C4-2B (cell line): ENCODE results near the gene ABT1.
"Not testable (repeated sequence)": the region's sequence is repeated elsewhere in the genome, so short reads cannot be mapped to it uniquely, and the experiment has no call there.

Source experiments
- H3K27ac ChIP-seq: fragments of 450-650 bp; 2 replicates; pipeline ENCODE4 v1.5.1; 2017
- ZFX ChIP-seq: fragments of 450-650 bp; IDR thresholded peaks from 2 replicates; pipeline ENCODE4 v1.6.1; 2017
- TF ChIP-seq, protein P1 (sequence below): fragments of 450-650 bp; conservative IDR thresholded peaks from 2 replicates; pipeline ENCODE4 v1.5.1; 2017; ENCODE audit warnings: mild to moderate bottlenecking

The ABT1 gene

DNA sequence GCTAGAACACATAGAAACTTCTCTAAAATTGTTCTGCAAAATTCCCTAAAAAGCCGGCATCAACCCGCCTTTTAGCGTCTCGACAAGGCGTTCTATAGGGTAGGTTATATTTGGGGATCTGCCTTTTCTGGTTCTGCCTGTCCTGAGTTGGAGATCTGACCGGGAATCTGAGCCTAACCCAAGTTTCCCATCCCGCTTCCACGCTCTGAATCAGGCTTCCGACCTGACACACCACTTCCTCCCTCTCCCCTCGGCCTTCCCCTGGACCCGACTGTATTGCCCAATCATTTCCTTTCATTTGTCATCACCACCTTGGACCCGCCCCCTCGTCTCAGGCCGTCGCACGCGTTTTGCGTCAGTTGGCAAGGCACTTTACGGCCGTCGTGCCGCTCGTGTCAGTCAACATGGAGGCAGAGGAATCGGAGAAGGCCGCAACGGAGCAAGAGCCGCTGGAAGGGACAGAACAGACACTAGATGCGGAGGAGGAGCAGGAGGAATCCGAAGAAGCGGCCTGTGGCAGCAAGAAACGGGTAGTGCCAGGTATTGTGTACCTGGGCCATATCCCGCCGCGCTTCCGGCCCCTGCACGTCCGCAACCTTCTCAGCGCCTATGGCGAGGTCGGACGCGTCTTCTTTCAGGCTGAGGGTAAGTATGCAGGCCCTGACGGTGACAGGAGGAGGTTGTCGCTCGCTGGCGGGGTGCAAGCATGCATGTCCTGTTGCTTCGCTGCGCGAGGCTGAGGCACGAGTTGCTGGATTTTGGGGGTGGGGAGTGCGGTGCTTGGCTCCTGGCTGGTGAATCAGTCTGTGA is at the start of gene ABT1:
Gene ABT1 (plus strand): TSS at position 375 of the 810 bp plus-strand sequence. CDS start 30 bp downstream, at position 405.
- TF ChIP-seq, protein P1, sequence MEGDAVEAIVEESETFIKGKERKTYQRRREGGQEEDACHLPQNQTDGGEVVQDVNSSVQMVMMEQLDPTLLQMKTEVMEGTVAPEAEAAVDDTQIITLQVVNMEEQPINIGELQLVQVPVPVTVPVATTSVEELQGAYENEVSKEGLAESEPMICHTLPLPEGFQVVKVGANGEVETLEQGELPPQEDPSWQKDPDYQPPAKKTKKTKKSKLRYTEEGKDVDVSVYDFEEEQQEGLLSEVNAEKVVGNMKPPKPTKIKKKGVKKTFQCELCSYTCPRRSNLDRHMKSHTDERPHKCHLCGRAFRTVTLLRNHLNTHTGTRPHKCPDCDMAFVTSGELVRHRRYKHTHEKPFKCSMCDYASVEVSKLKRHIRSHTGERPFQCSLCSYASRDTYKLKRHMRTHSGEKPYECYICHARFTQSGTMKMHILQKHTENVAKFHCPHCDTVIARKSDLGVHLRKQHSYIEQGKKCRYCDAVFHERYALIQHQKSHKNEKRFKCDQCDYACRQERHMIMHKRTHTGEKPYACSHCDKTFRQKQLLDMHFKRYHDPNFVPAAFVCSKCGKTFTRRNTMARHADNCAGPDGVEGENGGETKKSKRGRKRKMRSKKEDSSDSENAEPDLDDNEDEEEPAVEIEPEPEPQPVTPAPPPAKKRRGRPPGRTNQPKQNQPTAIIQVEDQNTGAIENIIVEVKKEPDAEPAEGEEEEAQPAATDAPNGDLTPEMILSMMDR: no peak
- TF ChIP-seq ZFX: peak; percentile 97

DNA sequence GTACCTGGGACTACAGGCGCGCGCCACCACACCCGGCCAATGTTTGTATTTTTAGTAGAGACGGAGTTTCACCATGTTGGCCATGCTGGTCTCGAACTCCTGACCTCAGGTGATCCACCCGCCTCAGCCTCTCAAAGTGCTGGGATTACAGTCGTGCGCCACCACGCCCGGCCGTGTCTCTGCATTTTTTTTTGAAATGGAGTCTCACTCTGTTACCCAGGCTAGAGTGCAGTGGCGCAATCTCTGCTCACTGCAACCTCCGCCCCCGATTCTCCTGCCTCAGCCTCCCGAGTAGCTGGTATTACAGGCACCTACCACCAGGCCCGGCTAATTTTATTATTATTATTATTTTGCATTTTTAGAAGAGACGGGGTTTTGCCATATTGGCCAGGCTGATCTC is 49.4 kb upstream of the ABT1 start:
- not testable (repeated sequence) for H3K27ac ChIP-seq

More for the DNA sequence above, at the start of gene ABT1:
- H3K27ac ChIP-seq: peak within 1 kb of the TSS; percentile 90

DNA sequence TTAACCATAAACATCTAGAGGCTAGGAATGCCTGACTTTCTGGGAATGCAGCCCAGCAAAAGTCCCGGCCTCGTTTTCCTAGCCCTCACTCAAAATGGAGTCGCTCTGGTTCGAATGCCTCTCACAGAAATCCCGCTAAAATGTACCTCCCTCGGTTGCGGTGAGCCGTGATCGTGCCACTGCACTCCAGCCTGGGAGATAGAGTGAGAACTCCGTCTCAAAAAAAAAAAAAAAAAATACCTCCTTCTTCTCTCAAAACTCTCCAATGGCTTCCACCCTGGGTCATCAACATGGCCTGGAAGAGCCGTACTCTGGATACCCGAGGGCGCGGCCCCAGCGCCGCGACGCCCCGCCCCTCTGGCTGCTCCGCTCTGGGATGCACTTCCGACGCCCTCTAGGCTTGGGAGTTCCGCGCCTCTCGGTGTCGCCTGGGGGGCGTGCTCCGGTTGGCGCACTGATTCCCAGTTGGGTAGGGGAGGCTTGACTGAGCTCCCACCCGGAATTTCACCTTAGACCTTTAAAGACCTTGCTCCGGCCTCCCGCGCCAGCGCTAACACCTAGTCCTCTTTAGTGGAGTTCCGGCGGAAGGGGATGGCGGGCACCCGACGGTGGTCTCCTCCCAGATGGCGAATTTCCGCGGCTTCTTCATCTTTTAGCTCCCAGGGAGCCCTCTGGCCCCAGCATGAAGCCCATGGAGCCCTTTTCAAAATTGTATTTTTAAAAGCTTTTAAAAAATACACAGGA is 46.3 kb upstream of the ABT1 start:
- TF ChIP-seq, protein P1: no peak
- no peak for TF ChIP-seq ZFX
- H3K27ac ChIP-seq: no peak overlapping the region

DNA sequence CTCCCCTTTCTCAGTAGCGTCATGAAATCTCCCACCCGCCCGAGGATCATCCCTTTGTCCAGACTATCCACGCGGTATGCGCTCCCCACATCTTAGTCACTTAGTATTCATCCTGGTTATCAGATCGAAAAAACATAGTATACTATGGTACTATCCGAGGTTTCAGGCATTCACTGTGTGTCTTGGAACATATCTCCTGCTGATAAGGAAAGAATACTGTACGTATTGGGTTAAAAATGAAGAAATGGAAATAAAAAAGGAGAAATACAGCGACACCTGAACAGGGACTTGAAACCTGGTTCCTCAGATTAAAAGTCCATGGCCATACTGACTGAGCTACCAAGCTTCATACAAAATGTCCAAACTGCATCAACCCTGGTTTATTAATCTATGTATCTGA is 44.5 kb upstream of the ABT1 start:
- TF ChIP-seq, protein P1: no peak
- no peak for TF ChIP-seq ZFX
- no peak overlapping the region for H3K27ac ChIP-seq

DNA sequence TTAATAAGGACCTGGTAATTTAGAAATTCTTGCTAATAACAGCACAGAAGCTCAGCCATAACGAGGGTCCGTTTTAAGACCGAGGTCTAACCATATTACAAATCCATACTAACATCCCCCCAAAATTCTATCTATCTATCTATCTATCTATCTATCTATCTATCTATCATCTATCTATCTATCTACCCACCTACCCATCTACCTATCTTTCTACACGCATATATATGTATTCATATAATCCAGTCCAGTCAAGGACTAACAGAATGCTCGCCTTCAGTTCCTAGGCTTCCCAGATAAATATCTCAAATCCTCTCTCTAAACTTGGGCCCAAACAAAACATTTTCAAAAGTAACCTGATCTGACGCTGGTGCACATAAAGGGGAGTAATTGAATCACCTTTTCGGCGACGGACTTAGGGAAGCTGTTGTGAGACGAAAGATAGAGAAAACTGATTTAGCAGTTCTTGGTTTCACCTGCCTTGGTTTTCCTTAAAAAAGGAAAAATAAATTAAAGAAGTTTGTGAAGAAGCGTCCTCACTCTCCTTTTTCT is 44.0 kb upstream of the ABT1 start:
- TF ChIP-seq, protein P1: no peak
- TF ChIP-seq ZFX: no peak
- H3K27ac ChIP-seq: no peak overlapping the region

DNA sequence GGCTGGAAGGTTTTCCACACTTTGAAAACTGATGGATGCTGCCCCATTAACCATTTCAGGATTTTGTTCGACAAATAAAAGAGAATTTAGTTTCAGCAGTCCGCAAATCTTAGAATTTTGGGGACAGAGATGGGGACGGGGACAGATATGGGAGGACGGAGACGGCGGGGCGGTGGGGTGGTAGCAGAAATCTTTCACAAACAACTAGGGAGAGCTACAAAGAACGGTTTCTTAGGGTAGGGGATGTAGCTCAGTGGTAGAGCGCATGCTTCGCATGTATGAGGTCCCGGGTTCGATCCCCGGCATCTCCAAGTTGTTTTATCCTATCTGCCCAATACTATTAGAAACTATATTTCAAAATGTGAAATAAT is 43.5 kb upstream of the ABT1 start:
- TF ChIP-seq ZFX: no peak
- TF ChIP-seq, protein P1: no peak
- H3K27ac ChIP-seq: no peak overlapping the region

DNA sequence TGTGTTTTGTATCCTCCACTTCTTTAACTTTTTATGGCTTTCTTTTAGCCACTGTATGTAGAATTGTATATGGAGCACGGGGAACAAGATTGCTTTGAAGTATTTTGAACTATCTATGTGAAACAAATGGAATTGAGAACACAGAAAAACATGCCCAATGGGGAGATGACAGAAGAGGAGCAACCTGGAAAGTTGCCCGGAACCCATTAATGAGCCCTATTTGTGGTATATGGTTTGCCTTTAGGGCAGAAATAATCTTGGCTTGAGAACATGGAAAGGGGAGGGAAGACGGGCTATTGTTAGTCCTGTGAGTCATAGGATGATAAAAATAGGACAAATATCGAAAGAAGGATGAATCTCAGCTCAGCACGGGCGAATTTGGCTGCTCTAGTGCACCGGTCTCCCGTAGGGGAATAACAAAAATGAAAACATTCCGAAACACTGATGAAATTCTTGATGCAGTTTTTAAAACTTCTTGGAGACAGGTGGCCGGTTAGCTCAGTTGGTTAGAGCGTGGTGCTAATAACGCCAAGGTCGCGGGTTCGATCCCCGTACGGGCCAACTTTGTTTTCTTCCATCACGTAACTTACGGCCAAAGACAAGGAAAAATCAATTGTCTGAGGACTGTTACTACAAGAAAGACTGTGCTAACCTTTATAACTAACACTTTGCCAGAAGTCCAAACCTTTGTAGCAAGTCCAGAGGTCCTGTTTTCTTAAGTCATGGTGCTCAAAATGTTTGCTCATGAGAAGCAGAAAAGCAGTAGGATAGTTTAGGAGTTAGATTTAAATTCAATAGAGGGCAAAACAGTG is 42.9 kb upstream of the ABT1 start:
- H3K27ac ChIP-seq: no peak overlapping the region
- TF ChIP-seq, protein P1: no peak
- no peak for TF ChIP-seq ZFX
